ENCODE data around the gene ANKRD29.
A peak's percentile ranks its signal among the peaks of the same experiment; 100 is the strongest.

Gene ANKRD29

DNA sequence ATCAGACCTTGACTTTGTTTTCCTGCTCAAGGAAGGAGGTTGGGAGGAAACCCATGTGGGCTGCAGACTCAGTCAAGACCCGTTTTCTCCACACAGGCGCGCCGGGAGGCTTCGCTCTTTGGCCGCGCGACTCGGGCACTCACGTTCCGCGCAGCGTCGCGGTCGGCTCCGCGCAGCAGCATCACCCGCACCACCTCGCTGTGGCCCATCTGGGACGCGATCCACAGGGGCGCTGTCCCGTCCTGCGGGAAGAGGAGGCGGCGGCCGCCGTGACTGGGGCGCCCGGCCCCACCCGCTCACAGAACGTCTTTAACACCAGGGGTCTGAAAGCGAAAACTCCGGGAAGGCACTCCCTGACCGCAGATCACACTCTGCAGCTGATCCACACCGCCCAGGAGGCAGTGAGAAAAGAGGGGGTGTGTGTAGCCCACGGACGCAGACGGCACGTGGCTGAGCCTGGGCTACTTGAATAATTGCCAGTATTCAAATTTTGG, 43.3 kb downstream of the ANKRD29 start:
- H3K27ac ChIP-seq: peak overlapping the region; percentile 57; the same call in 1 of the 2 replicates
- TF ChIP-seq, protein P1, sequence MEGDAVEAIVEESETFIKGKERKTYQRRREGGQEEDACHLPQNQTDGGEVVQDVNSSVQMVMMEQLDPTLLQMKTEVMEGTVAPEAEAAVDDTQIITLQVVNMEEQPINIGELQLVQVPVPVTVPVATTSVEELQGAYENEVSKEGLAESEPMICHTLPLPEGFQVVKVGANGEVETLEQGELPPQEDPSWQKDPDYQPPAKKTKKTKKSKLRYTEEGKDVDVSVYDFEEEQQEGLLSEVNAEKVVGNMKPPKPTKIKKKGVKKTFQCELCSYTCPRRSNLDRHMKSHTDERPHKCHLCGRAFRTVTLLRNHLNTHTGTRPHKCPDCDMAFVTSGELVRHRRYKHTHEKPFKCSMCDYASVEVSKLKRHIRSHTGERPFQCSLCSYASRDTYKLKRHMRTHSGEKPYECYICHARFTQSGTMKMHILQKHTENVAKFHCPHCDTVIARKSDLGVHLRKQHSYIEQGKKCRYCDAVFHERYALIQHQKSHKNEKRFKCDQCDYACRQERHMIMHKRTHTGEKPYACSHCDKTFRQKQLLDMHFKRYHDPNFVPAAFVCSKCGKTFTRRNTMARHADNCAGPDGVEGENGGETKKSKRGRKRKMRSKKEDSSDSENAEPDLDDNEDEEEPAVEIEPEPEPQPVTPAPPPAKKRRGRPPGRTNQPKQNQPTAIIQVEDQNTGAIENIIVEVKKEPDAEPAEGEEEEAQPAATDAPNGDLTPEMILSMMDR (conservative IDR thresholded peaks at IDR 0.05): no peak

DNA sequence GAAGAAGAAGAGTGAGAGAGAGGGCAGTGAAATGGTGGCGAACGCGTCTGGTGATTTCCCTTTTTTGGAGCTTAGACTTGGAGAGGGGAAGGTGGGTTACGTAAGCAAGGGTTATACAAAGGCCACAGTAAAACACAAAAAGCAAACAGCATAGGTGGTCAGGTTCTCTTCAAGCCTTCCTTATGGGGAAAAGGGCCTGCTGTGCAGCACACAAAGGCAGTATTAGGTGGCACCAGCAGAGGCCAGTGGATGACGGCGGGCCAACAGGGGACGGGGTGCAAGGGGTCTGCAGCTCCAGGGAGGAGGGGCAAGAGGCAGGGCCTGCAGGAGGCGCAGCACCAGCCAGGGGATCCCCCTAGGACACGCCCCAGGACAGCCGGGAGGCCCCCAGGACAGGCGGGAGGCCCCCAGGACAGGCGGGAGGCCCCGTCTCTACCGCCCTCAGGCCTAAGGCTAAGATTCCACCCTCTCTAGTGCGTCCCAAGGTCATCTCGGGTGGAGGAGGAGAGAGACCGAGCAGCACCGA, 43.8 kb downstream of the ANKRD29 start:
- TF ChIP-seq, protein P1 (conservative IDR thresholded peaks at IDR 0.05): no peak
- H3K27ac ChIP-seq: peak overlapping the region; percentile 57; the same call in 1 of the 2 replicates

DNA sequence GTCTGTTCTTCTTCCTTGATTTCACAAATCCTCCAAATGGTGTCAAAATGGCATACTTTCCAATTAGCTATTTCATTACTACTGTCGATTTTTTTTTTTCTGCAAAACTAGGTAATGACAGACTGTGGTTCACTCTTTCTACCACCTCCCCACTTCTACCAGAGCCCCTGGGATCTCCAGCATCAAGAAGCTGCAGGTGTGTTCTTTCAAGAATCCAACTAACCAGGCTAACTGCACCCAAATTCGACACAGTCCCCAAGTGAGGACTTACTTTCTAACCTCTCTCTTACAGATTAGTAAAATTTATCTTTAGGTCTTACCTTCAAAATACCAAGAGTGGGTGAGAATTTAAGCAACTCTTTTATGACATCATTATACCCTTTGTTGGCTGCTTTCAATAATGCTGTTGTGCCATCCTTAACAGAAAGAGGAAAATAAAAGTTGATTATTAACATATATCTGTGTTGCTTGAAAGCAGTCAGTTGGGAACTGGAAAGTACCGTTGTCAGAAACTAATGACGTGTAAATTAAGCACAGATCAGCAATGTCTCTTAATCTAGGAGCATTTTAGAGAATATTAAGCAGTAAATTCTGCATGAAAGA, 45.2 kb downstream of the ANKRD29 start:
- TF ChIP-seq, protein P1 (conservative IDR thresholded peaks at IDR 0.05): no peak
- peak overlapping the region; percentile 57 for H3K27ac ChIP-seq

DNA sequence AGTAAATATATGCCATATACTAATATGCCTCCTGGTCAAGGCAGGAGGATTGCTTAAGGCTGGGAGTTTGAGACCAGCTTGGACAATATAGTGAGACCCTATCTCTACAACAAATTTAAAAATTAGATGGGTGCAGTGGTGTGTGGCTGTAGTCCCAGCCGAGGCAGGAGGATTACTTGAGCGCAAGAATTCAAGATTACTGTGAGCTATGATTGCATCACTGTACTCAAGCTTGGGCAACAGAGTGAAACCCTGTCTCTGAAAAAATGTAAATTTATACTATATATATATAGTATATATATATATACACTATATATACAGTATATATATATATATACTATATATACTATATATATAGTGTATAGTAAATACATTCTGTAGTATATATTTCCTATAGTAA, 46.5 kb downstream of the ANKRD29 start:
- TF ChIP-seq, protein P1 (conservative IDR thresholded peaks at IDR 0.05): no peak
- no peak overlapping the region for H3K27ac ChIP-seq

DNA sequence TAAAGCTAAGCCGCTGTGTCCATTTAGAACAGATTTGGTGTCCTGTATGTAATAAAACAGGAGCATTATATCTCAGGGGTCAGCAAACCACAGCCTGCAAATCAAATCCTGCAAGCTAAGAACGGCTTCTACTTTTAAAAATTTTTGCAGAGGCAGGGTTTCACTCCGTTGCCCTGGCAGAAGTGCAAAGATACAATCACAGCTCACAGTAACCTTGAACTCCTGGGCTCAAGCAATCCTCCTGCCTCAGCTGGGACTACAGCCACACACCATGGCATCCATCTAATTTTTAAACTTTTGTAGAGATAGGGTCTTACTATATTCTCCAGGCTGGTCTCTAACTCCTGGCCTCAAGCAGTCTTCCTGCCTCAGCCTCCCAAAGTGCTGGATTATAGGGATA, 47.8 kb downstream of the ANKRD29 start:
- peak overlapping the region; percentile 85; the same call in 1 of the 2 replicates for H3K27ac ChIP-seq
- TF ChIP-seq, protein P1 (conservative IDR thresholded peaks at IDR 0.05): no peak

DNA sequence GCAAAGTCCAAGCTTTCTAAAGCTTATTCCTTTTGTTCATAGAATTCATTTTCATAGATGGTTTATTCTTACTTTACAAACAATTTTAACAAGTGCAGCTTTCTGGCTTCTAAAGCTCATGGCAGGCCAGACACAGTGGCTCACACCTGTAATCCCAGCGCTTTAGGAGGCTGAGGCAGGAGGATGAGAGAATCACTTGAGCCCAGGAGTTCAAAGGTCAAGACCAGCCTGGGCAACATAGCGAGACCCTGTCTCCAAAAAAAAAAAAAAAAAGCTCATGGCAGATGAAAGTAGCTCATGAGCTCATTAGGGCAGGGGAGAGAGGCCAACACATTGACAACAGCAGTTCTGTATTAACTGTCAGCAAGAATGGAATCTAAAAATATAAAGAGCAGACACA, 48.3 kb downstream of the ANKRD29 start:
- TF ChIP-seq, protein P1 (conservative IDR thresholded peaks at IDR 0.05): no peak
- H3K27ac ChIP-seq: peak overlapping the region; percentile 85

DNA sequence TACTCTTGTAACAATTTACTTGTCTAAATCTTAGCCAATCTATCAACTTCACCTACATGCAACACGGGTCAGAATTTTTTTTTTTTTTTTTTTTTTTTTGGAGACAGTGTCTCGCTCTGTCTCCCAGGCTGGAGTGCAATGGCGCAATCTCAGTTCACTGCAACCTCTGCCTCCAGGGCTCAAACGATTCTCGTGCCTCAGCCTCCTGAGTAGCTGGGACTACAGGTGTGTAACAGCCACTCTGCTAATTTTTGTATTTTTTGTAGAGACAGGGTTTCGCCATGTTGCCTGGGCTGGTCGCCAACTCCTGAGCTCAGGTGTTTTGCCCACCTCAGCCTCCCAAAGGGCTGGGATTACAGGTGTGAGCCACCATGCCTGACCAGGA, 49.6 kb downstream of the ANKRD29 start:
- peak overlapping the region; percentile 85 for H3K27ac ChIP-seq

DNA sequence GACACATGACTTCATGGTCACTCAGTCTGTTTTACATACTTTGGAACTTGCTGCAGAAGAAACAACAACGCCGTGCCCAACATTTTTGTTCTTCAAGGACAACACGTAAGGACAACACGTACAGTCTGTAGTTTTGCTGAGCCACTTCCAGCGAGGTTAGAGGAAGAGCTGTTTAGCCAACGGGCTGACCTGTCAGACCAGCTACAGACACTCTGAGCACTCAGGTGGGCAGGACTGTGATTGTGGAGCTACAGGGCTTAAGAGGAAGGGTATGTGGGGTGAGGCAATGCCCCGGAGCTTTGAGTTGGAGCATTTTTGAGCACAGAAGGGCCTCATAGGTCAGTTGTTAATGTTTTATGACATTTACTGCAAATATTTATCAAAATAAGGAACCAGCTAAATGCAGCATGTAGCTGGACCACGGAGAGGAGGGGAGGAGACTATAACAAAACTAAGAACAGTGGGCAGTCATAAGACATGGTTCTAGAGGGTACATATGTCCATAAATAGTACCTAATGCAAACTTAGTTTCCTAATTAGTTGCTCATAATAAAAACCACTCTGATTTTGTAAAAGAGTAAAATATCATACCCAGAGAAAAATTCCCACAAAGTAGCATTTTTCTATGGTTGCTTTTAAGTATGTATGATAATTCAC, 50.1 kb downstream of the ANKRD29 start:
- TF ChIP-seq, protein P1 (conservative IDR thresholded peaks at IDR 0.05): no peak
- peak overlapping the region; percentile 85 for H3K27ac ChIP-seq

Measured in VCaP (cell line).